PFSK-1 (cell line): ENCODE measurements around the gene ZNF281.

Source experiments
- FOXP2 ChIP-seq: optimal IDR thresholded peaks from 2 replicates; pipeline ENCODE3; 2011; ENCODE audit warnings: borderline replicate concordance, control low read depth, inconsistent platforms; ENCODE audit not compliant: insufficient read depth; ENCODE audit errors: extremely low read length, extremely low read depth
- POLR2AphosphoS5 ChIP-seq: IDR thresholded peaks from 2 replicates; pipeline ENCODE4 v1.6.1; 2012; ENCODE audit warnings: low read depth, mild to moderate bottlenecking, control low read depth, low read length, moderate library complexity
- REST ChIP-seq, 2 experiments: IDR thresholded peaks; 2 replicates each; pipeline versions ENCODE4 v1.6.1 to v1.8.0; 2011 to 2012; ENCODE audit warnings: low read depth in 2 of 2, low read length in 2 of 2, control low read depth in 1 of 2, inconsistent platforms in 1 of 2, mild to moderate bottlenecking in 1 of 2, moderate library complexity in 1 of 2; ENCODE audit not compliant: insufficient read depth in 1 of 2
- SIN3A ChIP-seq: IDR thresholded peaks from 2 replicates; pipeline ENCODE4 v1.6.1; 2012; ENCODE audit warnings: mild to moderate bottlenecking, low read length, moderate library complexity, borderline replicate concordance; ENCODE audit not compliant: insufficient read depth
- TAF1 ChIP-seq: IDR thresholded peaks from 2 replicates; pipeline ENCODE4 v1.6.1; 2012; ENCODE audit warnings: low read length, control low read depth, borderline replicate concordance; ENCODE audit not compliant: insufficient read depth

Gene ZNF281

GRCh38 chr1:200379432-200379757 lies 30.4 kb downstream of the ZNF281 start:
- TF ChIP-seq POLR2AphosphoS5 (no peak), SIN3A (no peak), FOXP2 (no peak), TAF1 (no peak), REST (IDR thresholded peaks at IDR 0.05; ENCODE audit: insufficient read depth in 1 of 2, low read depth in 2 of 2, low read length in 2 of 2) (no peak)

GRCh38 chr1:200378096-200378495 lies 31.7 kb downstream of the ZNF281 start:
- TF ChIP-seq SIN3A = no peak
- TF ChIP-seq FOXP2 = no peak
- TF ChIP-seq REST (IDR thresholded peaks at IDR 0.05; ENCODE audit: insufficient read depth in 1 of 2, low read depth in 2 of 2, low read length in 2 of 2) = no peak
- no peak for TF ChIP-seq TAF1
- no peak for TF ChIP-seq POLR2AphosphoS5

- TF ChIP-seq REST (IDR thresholded peaks at IDR 0.05; ENCODE audit: insufficient read depth in 1 of 2, low read depth in 2 of 2, low read length in 2 of 2) = no peak
- TF ChIP-seq FOXP2 = no peak
- TF ChIP-seq TAF1 = no peak
- no peak for TF ChIP-seq POLR2AphosphoS5
- TF ChIP-seq SIN3A = no peak
These were observed 33.3 kb downstream of the ZNF281 start for GRCh38 chr1:200376528-200376927.

- TF ChIP-seq REST (IDR thresholded peaks at IDR 0.05; ENCODE audit: insufficient read depth in 1 of 2, low read depth in 2 of 2, low read length in 2 of 2) = no peak
- TF ChIP-seq POLR2AphosphoS5 = no peak
- TF ChIP-seq TAF1 = no peak
- TF ChIP-seq SIN3A = no peak
- TF ChIP-seq FOXP2 = no peak
These were observed 35.1 kb downstream of the ZNF281 start for GRCh38 chr1:200374569-200375295.

- no peak for TF ChIP-seq FOXP2
- TF ChIP-seq REST (IDR thresholded peaks at IDR 0.05; ENCODE audit: insufficient read depth in 1 of 2, low read depth in 2 of 2, low read length in 2 of 2) = no peak
- no peak for TF ChIP-seq SIN3A
- no peak for TF ChIP-seq TAF1
- no peak for TF ChIP-seq POLR2AphosphoS5
These were observed 36.0 kb downstream of the ZNF281 start for GRCh38 chr1:200373811-200374231.
